ENCODE results near the gene C1QL2. TPM values are rescaled to one million over a fixed set of nuclear protein-coding genes. Genes with fewer than 3 reads are reported as not detected.

C1QL2 gene
- total and polyA plus RNA-seq, 5 experiments from 2014 or later: not detected

DNA sequence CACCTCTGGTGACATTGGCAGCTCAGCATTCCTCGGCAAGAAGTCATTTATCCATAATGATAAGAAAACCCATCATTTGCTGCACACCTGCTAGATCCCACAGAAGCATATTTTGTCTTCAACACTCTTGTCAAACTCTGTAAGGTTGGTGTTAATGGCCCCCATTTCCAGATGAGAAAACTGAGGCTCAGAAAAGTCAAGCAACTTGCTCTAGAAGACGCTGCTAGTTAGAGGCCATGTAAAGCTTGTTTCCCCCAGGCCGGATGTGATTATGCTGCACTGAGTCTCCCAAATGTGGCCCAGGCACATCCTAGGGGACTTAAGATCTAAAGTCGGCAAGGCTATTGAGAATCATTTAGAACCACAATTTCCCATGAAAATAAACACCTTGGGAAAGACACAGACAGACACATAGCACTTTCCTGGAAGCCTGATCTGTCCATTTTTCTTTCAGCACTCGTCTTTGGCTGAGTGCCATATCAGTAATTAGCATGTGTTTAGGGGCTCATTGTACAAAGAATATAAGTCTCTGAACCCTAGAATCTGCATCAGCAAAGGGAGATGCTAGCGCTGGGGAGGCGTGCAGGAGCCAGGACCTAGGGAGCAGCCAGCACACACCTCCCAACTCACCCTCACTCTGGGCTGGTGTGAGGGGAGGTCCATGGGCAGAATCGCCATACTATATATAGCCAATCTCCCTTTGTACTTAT lies 39.3 kb downstream of the C1QL2 start:
- Mint-ChIP-seq H3K36me3 (no peaks in the 10 kb centered on the region), H3K27me3 (peaks cover under 1 to 26% (median 10%) of the 10 kb centered on the region in 5 donors), H3K4me3 (no peak overlapping the region), H3K9me3 (peaks cover 0 to 3% (median 0%) of the 10 kb centered on the region in 9 donors), H3K27ac (no peak overlapping the region), H3K4me1 (no peaks in the 10 kb centered on the region)
- DNase-seq: no peak
- no peak for ATAC-seq
- POLR2A ChIA-PET: no interaction called here

DNA sequence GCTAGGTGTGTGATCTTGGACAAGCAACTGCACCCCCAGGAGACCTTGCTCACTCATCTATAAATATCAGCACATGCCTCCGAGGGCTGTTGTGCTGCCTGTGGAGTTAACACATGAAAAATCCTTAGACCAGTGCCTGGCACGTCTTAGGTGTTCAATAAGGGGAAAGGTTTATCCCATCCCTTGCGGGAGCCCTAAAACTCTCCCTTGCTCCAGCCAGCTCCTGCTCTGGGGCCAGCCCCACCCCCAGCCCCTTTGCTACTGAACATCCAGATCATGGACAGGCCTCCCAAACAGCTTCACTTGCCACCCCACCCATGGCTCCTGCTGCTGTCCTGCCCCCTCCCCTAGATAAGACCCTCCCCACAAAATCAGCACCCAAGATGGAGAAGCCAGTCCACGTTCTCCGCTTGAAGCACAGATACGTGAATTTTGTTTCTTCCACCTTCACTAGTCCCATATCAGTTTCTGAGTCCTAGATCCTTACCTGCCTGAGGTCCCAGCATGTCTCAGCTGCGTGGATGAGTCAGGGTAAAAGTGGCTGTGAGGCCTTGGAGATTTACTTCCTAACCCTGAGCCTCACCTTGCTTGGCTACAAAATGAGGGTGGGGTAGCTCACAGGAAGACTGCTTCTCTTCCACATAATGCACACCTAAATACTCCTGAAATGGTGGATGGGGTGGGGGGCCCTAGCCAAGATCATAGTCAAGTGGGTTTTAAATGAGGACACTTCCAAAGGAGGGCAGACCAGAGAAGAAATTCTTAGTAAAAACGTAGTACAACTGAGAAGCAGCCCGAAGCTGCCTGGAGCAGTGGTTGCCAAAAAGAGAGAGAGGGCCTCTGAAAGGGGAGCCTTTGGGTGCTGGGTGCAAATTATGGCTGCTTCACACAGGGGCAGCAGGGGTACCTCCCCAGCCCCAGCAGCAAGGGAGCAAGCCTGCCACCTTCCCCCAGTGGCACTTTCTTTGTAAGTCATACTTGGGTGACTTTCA lies 40.4 kb downstream of the C1QL2 start:
- Mint-ChIP-seq H3K4me1 (peaks cover 0 to 1% (median 0%) of the 10 kb centered on the region in 4 donors), H3K27ac (no peak overlapping the region), H3K4me3 (no peak overlapping the region), H3K27me3 (peaks cover 3 to 33% (median 16%) of the 10 kb centered on the region in 5 donors), H3K36me3 (no peaks in the 10 kb centered on the region), H3K9me3 (peaks cover 0 to 4% (median 0%) of the 10 kb centered on the region in 9 donors)
- ATAC-seq (no peak), DNase-seq (no peak)
- POLR2A ChIA-PET: no interaction called here

DNA sequence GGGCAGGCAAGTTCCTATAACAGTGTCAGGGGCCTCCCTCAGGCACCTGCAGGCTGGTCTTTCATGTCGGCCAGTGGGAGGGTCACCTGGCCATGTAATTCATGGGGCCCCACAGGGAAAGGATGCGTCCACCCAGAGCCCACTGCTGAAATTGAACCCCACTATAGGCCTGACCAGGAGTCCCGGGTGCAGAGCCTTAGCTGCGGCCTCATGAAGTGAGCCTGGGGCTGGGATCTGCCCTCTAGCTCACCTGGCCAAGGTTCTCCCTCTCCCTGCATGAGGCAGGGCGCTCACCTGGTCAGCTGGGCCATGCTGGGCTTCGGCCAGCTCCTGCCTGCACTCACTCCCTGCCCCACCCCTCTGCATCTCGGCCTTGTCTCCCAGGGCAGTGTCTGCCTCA lies 41.1 kb downstream of the C1QL2 start:
- POLR2A ChIA-PET: no interaction called here
- no peak overlapping the region for H3K27ac Mint-ChIP-seq

DNA sequence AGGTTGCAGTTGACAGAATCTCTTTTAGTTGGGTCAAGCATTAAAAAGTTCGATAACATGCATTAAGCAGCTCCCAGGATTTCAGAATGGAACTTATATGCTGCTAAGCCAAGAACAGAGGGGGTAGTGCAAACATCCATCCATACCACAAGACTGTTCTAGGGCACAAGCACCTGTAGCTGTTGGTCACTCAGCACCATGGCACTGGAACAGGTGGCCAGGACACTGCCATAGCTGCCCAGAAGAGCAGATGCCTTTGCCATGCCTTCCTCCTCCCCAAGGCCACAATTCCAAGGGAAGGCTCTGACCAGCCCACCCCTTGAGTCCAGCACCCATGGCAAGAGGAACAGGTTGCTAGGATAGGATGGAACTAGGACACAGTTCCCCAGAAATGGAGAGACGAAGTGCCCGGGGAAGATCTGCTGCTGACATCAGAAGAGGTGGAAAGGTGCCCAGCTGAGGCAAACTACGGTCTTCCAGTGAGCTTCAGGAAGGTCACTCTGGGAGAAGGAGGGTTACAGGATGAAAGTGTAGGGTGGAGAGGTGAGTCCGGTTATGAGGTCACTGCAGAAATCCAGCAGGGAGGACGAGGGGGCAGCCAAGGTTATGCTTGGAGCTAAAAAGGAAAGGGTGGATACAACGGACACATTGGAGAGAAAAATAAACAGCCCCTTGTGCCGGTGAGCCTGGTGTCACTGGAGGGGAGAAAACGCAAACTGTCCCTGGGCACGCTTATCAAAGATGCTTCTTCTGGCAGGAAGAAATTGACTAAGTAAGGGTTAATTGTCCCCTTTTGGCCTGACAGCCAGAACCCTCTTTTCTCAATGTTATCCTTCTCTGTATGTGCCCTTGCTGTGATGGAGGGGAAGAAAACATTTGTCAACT lies 41.9 kb downstream of the C1QL2 start:
- DNase-seq: no peak
- POLR2A ChIA-PET: no interaction called here
- ATAC-seq: no peak
- H3K4me1 Mint-ChIP-seq: peaks cover 0 to 1% (median 0%) of the 10 kb centered on the region in 4 donors
- peaks cover 3 to 39% (median 16%) of the 10 kb centered on the region in 5 donors for H3K27me3 Mint-ChIP-seq
- H3K4me3 Mint-ChIP-seq: no peak overlapping the region
- H3K9me3 Mint-ChIP-seq: peaks cover 1 to 4% (median 3%) of the 10 kb centered on the region in 9 donors
- no peak overlapping the region for H3K27ac Mint-ChIP-seq
- H3K36me3 Mint-ChIP-seq: peaks cover 0 to 4% (median 0%) of the 10 kb centered on the region in 3 donors

More for the DNA sequence above, 41.1 kb downstream of the C1QL2 start:
- H3K4me3 Mint-ChIP-seq: no peak overlapping the region
- H3K36me3 Mint-ChIP-seq: no peaks in the 10 kb centered on the region
- H3K27me3 Mint-ChIP-seq: peaks cover 3 to 36% (median 16%) of the 10 kb centered on the region in 5 donors
- H3K9me3 Mint-ChIP-seq: peaks cover 0 to 4% (median 0%) of the 10 kb centered on the region in 9 donors
- ATAC-seq (no peak), DNase-seq (no peak)
- peaks cover 0 to 1% (median 0%) of the 10 kb centered on the region in 4 donors for H3K4me1 Mint-ChIP-seq

DNA sequence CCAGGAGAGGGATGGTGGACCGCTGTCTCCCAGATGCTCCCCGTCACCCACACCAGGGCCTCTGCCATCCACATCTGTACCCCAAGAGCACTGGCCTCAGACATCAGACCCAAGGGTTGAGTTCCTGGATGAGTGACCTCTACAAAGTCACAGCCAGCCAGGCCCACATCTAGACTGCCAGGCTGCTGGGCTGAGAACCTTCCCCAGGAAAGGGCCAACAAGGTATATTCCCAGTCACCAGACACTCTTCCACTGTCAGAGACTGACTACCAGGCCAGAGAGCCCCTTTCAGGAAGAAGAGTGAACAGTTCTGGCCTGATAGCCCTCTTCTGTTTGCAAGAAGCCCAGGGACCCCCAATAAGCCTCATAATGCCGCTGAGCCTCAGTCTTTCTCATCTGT lies 44.3 kb downstream of the C1QL2 start:
- DNase-seq: no peak
- no peak overlapping the region for H3K27ac Mint-ChIP-seq

DNA sequence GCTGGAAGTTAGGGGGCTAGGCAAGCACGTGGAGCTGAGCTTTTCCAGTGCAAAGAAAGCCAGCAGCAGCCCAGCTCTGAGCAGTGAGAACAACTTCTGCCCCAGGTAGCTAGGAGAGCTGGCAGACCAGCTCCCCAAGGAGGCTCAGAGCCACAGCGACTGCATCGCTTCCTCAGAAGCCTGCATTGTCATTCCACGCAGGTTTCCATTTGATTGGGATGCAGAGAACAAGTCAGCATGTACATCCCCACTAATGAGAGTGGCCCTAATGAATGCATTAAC lies 45.1 kb downstream of the C1QL2 start:
- no peak for DNase-seq
- peaks cover 0 to 14% (median 0%) of the 10 kb centered on the region in 3 donors for H3K36me3 Mint-ChIP-seq
- H3K27me3 Mint-ChIP-seq: peaks cover 3 to 57% (median 17%) of the 10 kb centered on the region in 5 donors
- H3K4me1 Mint-ChIP-seq: peaks cover 0 to 1% (median 0%) of the 10 kb centered on the region in 4 donors
- POLR2A ChIA-PET: no interaction called here
- H3K4me3 Mint-ChIP-seq: no peak overlapping the region
- H3K9me3 Mint-ChIP-seq: peaks cover 5 to 26% (median 11%) of the 10 kb centered on the region in 9 donors
- ATAC-seq: no peak
- no peak overlapping the region for H3K27ac Mint-ChIP-seq

More for the DNA sequence above, 44.3 kb downstream of the C1QL2 start:
- no peak for ATAC-seq
- Mint-ChIP-seq H3K27me3 (peaks cover 3 to 49% (median 10%) of the 10 kb centered on the region in 5 donors), H3K36me3 (peaks cover 0 to 14% (median 0%) of the 10 kb centered on the region in 3 donors), H3K4me3 (no peak overlapping the region), H3K4me1 (peaks cover 0 to 1% (median 0%) of the 10 kb centered on the region in 4 donors), H3K9me3 (peaks cover 5 to 26% (median 11%) of the 10 kb centered on the region in 9 donors)
- POLR2A ChIA-PET: no interaction called here

DNA sequence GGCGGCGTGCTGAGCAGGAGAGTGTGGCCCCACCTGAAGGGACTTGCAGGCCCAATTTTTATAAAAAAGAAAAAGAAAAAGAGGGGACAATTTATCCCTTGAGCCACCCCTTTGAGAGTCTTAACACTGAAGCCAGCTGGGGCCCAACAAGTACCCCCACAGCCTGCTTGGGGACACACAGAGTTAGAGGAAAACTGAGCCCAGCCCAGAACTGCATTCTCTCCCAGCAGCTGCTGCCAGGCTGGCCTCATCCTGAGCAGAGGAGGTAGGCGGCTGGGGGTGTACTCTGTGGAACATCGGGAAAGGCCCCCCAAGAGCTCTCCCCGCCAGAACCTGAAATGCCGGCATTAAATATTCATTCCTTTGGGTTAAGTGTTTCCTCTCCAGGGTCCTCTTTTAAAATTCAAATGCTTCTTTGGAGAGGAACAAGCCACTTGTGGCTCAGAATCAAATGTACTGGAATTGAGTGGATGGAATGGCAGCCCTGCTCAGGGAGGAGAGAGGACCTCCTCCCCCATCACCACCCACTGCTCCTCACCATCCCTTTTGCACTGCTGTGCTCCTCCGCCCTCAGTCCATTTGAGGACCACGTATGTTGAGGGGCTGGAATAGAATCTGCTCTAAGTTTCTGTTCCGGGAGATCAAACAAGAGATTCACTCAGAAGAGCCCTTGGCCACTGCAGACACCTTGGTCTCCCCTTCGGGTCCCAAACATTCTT lies 45.6 kb downstream of the C1QL2 start:
- Mint-ChIP-seq H3K4me1 (peaks cover 0 to 1% (median 0%) of the 10 kb centered on the region in 4 donors), H3K27me3 (peaks cover 3 to 58% (median 17%) of the 10 kb centered on the region in 5 donors), H3K36me3 (peaks cover 0 to 14% (median 0%) of the 10 kb centered on the region in 3 donors), H3K27ac (no peak overlapping the region), H3K4me3 (no peak overlapping the region), H3K9me3 (peaks cover 5 to 26% (median 11%) of the 10 kb centered on the region in 9 donors)
- no peak for DNase-seq
- POLR2A ChIA-PET: no interaction called here
- no peak for ATAC-seq

DNA sequence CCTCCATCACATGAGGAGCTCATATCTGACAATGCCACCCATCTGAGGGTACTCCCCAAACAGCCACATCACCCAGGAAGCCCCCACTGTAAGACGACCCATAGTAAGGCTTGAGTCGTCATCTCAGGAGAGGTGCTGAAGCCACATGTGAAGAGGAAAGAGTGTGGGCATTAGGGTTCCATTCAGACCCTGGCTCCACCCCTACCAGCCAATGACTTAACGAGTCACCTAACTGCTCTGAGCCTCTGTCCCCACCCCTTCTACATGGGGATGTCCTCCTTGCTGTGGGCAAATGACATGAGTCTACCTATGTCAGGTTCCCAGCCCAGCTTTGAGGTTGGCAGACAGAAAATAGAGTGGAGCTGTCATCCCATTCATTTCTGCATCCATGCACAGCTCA lies 46.3 kb downstream of the C1QL2 start:
- DNase-seq (no peak), ATAC-seq (no peak)
- peaks cover 6 to 30% (median 16%) of the 10 kb centered on the region in 9 donors for H3K9me3 Mint-ChIP-seq
- peaks cover 0 to 3% (median 0%) of the 10 kb centered on the region in 4 donors for H3K4me1 Mint-ChIP-seq
- POLR2A ChIA-PET: no interaction called here
- no peak overlapping the region for H3K27ac Mint-ChIP-seq
- H3K4me3 Mint-ChIP-seq: no peak overlapping the region
- H3K36me3 Mint-ChIP-seq: peaks cover 0 to 14% (median 0%) of the 10 kb centered on the region in 3 donors
- peaks cover 4 to 58% (median 23%) of the 10 kb centered on the region in 5 donors for H3K27me3 Mint-ChIP-seq

DNA sequence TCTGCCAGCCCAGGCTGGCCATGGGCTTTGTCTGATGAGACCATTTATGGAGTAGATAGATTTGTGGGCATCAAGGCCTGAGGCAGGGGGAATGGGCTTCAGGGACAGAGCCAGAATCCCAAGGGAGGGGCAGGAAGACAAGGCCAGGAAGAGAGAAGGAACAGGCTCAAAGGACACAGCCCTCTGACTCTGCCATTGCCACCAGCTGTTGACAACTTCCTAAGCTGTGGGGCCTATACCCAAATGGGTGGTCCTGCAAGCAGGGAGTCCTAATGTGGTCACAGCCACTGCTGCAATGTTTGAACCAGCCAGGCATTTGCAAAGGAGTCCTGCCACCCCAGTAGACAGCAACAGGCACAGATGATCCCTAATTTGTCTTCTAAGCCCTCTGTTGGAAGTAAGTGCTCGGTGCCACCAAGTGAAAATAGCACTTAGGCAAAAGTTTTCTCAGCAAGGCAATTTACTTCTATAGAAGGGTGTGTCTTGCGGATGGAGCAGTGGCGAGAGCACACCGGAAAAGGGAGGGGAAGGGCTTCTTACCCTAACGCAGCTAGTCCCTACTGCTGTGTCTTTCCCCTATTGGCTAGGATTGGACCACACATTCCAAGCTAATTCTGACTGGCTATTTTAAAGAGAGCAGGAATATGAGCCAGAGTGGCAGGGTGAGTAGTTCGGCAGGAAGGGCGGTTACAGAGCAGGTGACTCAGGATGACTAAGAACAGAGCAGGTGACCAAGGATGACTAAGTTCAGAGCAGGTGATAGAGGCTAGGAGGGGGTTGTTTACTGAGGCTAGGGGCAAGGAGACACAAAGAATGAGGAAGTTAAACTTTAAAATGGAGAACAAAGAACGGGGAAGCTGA lies 47.2 kb downstream of the C1QL2 start:
- Mint-ChIP-seq H3K36me3 (peaks cover 0 to 19% (median 0%) of the 10 kb centered on the region in 3 donors), H3K9me3 (peaks cover 6 to 38% (median 18%) of the 10 kb centered on the region in 9 donors), H3K27ac (no peak overlapping the region), H3K4me1 (peaks cover 0 to 3% (median 0%) of the 10 kb centered on the region in 4 donors), H3K27me3 (peaks cover 11 to 65% (median 28%) of the 10 kb centered on the region in 5 donors), H3K4me3 (peak overlapping the region in 1 of 10 donors; percentile 33)
- no peak for DNase-seq
- POLR2A ChIA-PET: no interaction called here
- ATAC-seq: no peak

DNA sequence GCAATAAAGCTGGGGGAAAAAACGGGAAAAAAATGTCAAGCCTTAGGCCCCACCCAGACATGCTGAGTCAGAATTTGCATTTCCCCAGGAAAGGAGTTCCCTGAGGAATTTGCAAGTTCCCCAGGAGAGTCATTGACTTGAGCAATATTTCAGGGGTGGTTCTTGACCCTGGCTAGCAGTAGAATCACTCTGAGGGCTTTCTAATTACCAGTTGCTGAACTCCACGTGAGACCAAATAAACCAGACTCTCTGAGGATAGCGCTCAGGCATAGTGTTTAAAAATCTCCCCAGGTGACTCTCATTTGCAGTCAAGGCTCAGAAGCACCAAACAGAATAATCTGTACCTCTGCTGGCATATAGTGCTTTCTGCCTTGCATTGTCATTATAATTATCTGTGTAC lies 48.7 kb downstream of the C1QL2 start:
- DNase-seq (no peak), ATAC-seq (no peak)
- POLR2A ChIA-PET: no interaction called here
- peaks cover 0 to 3% (median 0%) of the 10 kb centered on the region in 4 donors for H3K4me1 Mint-ChIP-seq
- no peak overlapping the region for H3K27ac Mint-ChIP-seq
- H3K4me3 Mint-ChIP-seq: no peak overlapping the region
- H3K9me3 Mint-ChIP-seq: peaks cover 6 to 51% (median 20%) of the 10 kb centered on the region in 9 donors
- peaks cover 0 to 19% (median 0%) of the 10 kb centered on the region in 3 donors for H3K36me3 Mint-ChIP-seq
- peaks cover 14 to 55% (median 29%) of the 10 kb centered on the region in 5 donors for H3K27me3 Mint-ChIP-seq

DNA sequence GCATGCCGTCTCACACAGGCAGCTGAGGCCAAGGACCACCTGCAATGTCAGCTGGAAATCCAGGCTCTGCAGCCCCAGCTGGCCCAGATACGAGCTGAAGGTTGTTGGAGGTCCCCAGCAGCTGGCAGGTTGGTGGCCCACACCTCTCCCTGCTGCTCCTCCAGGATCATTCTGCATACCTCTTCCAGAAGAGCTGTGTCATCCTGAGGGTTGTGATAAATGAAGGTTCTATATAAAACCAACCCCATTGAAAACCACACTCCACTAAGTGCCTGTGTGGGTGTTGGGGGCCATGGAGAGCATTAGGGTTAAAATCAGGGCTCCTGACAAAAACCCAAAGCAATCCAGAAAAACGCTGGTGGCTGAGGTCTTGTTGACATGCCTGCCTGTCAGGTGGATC lies 50.4 kb downstream of the C1QL2 start:
- no peak for ATAC-seq

More for the DNA sequence above, 50.4 kb downstream of the C1QL2 start:
- POLR2A ChIA-PET: no interaction called here
- Mint-ChIP-seq H3K27ac (no peak overlapping the region), H3K4me1 (peaks cover 0 to 2% (median 0%) of the 10 kb centered on the region in 4 donors), H3K9me3 (peaks cover 13 to 68% (median 24%) of the 10 kb centered on the region in 9 donors), H3K27me3 (peaks cover 11 to 43% (median 19%) of the 10 kb centered on the region in 5 donors), H3K36me3 (peaks cover 0 to 30% (median 0%) of the 10 kb centered on the region in 3 donors), H3K4me3 (no peak overlapping the region)
- DNase-seq: no peak
